ENCODE results near the gene NPC1.
"Not testable (repeated sequence)": the region's sequence is repeated elsewhere in the genome, so short reads cannot be mapped to it uniquely, and the experiment has no call there.

The NPC1 gene

GRCh38 chr18:23515911-23516546 is 70.3 kb downstream of the NPC1 start:
- peaks cover 72% of the 10 kb centered on the region for H3K36me3 ChIP-seq (ENCODE audit: control insufficient read depth, low read length)
- no peaks in the 10 kb centered on the region for H4K20me1 ChIP-seq (ENCODE audit: control insufficient read depth, insufficient read depth, low read depth, low read length)
- TF ChIP-seq, protein P1, sequence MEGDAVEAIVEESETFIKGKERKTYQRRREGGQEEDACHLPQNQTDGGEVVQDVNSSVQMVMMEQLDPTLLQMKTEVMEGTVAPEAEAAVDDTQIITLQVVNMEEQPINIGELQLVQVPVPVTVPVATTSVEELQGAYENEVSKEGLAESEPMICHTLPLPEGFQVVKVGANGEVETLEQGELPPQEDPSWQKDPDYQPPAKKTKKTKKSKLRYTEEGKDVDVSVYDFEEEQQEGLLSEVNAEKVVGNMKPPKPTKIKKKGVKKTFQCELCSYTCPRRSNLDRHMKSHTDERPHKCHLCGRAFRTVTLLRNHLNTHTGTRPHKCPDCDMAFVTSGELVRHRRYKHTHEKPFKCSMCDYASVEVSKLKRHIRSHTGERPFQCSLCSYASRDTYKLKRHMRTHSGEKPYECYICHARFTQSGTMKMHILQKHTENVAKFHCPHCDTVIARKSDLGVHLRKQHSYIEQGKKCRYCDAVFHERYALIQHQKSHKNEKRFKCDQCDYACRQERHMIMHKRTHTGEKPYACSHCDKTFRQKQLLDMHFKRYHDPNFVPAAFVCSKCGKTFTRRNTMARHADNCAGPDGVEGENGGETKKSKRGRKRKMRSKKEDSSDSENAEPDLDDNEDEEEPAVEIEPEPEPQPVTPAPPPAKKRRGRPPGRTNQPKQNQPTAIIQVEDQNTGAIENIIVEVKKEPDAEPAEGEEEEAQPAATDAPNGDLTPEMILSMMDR (IDR thresholded peaks at IDR 0.05; ENCODE audit: low read depth, low read length, poor library complexity, severe bottlenecking), result peak; percentile 93
- TF ChIP-seq EZH2phosphoT487 (IDR thresholded peaks at IDR 0.05; ENCODE audit: borderline replicate concordance, low read length), result no peak
- no peaks in the 10 kb centered on the region for H3K79me2 ChIP-seq (ENCODE audit: control insufficient read depth, low read length)
- no peaks in the 10 kb centered on the region for H3K9me2 ChIP-seq (replicated peaks; ENCODE audit: control insufficient read depth, low read length)
- H3K27ac ChIP-seq (ENCODE audit: low read depth, low read length), result no peak overlapping the region
- peaks cover 14% of the 10 kb centered on the region for H3K4me1 ChIP-seq (ENCODE audit: control insufficient read depth, low read length)
- H3K4me3 ChIP-seq (ENCODE audit: low read length), result no peak overlapping the region
- H3F3A ChIP-seq (ENCODE audit: control insufficient read depth, insufficient read depth), result peaks cover 9% of the 10 kb centered on the region
- H3K4me2 ChIP-seq (ENCODE audit: low read length), result no peak overlapping the region
- H3K27me3 ChIP-seq (ENCODE audit: control insufficient read depth, low read length), result no peaks in the 10 kb centered on the region
- H3K9me3 ChIP-seq (ENCODE audit: control insufficient read depth, insufficient read depth, low read length), result no peaks in the 10 kb centered on the region

GRCh38 chr18:23512641-23513040 is 73.7 kb downstream of the NPC1 start:
- Histone ChIP-seq H3K4me1 (ENCODE audit: control insufficient read depth, low read length) (peaks cover 14% of the 10 kb centered on the region), H3K9me2 (replicated peaks; ENCODE audit: control insufficient read depth, low read length) (no peaks in the 10 kb centered on the region), H3K9me3 (ENCODE audit: control insufficient read depth, insufficient read depth, low read length) (no peaks in the 10 kb centered on the region), H3K4me3 (ENCODE audit: low read length) (no peak overlapping the region), H3K36me3 (ENCODE audit: control insufficient read depth, low read length) (peaks cover 67% of the 10 kb centered on the region), H4K20me1 (ENCODE audit: control insufficient read depth, insufficient read depth, low read depth, low read length) (no peaks in the 10 kb centered on the region), H3K79me2 (ENCODE audit: control insufficient read depth, low read length) (peaks cover 4% of the 10 kb centered on the region), H3K4me2 (ENCODE audit: low read length) (no peak overlapping the region), H3F3A (ENCODE audit: control insufficient read depth, insufficient read depth) (peaks cover 9% of the 10 kb centered on the region), H3K27ac (ENCODE audit: low read depth, low read length) (no peak overlapping the region), H3K27me3 (ENCODE audit: control insufficient read depth, low read length) (no peaks in the 10 kb centered on the region)
- no peak for TF ChIP-seq EZH2phosphoT487 (IDR thresholded peaks at IDR 0.05; ENCODE audit: borderline replicate concordance, low read length)
- TF ChIP-seq, protein P1 (IDR thresholded peaks at IDR 0.05; ENCODE audit: low read depth, low read length, poor library complexity, severe bottlenecking), result no peak

DNA sequence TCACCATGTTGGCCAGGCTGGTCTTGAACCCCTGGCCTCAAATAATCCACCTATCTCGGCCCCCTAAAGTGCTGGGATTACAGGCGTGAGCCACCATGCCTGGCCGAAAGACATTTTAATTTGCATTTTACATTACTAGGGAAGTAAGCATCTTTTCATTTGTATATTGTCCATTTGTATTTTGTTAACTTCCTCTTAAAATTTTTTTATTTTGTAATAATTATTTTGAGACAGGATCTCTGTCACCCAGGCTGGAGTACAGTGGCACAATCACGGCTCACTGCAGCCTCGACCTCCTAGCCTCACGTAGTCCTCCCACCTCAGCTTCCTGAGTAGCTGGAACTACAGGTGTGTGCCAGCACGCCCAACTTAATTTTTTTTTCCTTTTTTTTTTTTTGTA is 74.1 kb downstream of the NPC1 start:
- H3K27ac ChIP-seq (ENCODE audit: low read depth, low read length); H3F3A ChIP-seq (ENCODE audit: control insufficient read depth, insufficient read depth); H3K27me3 ChIP-seq (ENCODE audit: control insufficient read depth, low read length); H3K4me2 ChIP-seq (ENCODE audit: low read length); H4K20me1 ChIP-seq (ENCODE audit: control insufficient read depth, insufficient read depth, low read depth, low read length); H3K9me2 ChIP-seq (replicated peaks; ENCODE audit: control insufficient read depth, low read length); H3K4me3 ChIP-seq (ENCODE audit: low read length); H3K79me2 ChIP-seq (ENCODE audit: control insufficient read depth, low read length); H3K9me3 ChIP-seq (ENCODE audit: control insufficient read depth, insufficient read depth, low read length): not testable (repeated sequence)
- Histone ChIP-seq H3K4me1 (ENCODE audit: control insufficient read depth, low read length) (peaks cover 14% of the 10 kb centered on the region), H3K36me3 (ENCODE audit: control insufficient read depth, low read length) (peaks cover 67% of the 10 kb centered on the region)

DNA sequence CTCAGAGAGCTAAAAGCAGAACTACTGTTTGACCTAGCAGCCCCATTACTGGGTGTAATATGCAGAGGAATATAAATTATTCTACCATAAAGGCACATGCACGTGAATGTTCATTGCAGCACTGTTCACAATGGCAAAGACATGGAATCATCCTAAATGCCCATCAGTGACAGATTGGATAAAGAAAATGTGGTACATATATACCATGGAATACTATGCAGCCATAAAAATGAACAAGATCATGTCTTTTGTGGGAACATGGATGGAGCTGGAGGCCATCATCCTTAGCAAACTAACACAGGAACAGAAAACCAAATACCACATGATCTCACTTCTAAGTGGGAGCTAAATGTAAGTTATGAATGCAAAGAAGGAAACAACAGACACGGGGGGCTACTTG is 75.4 kb downstream of the NPC1 start:
- not testable (repeated sequence) for H4K20me1 ChIP-seq (ENCODE audit: control insufficient read depth, insufficient read depth, low read depth, low read length); H3K9me2 ChIP-seq (replicated peaks; ENCODE audit: control insufficient read depth, low read length); H3K27ac ChIP-seq (ENCODE audit: low read depth, low read length); H3K4me3 ChIP-seq (ENCODE audit: low read length); H3K4me2 ChIP-seq (ENCODE audit: low read length); H3K9me3 ChIP-seq (ENCODE audit: control insufficient read depth, insufficient read depth, low read length); H3F3A ChIP-seq (ENCODE audit: control insufficient read depth, insufficient read depth); H3K27me3 ChIP-seq (ENCODE audit: control insufficient read depth, low read length)
- H3K4me1 ChIP-seq (ENCODE audit: control insufficient read depth, low read length), result peaks cover 16% of the 10 kb centered on the region
- H3K79me2 ChIP-seq (ENCODE audit: control insufficient read depth, low read length), result peaks cover 20% of the 10 kb centered on the region
- peaks cover 66% of the 10 kb centered on the region for H3K36me3 ChIP-seq (ENCODE audit: control insufficient read depth, low read length)
